WERI-Rb-1 (cell line): Measurements from ENCODE around the gene WFIKKN2.
A peak's percentile ranks its signal among the peaks of the same experiment; 100 is the strongest.

ENCODE experiments used
- DNase-seq: peaks from one replicate; pipeline ENCODE4 v3.0.0-alpha.2; 2020
- H3K27ac ChIP-seq: fragments of 250-450 bp; sonication (Bioruptor Pico); 2 replicates; pipeline ENCODE4 v1.5.1; 2020; ENCODE audit warnings: mild to moderate bottlenecking, moderate library complexity
- H3K27me3 ChIP-seq: fragments of 250-450 bp; sonication (Bioruptor Pico); 2 replicates; pipeline ENCODE4 v1.5.1; 2021; ENCODE audit warnings: mild to moderate bottlenecking, low read depth, moderate library complexity; ENCODE audit not compliant: insufficient read depth, severe bottlenecking
- H3K36me3 ChIP-seq: fragments of 250-450 bp; sonication (Bioruptor Pico); 2 replicates; pipeline ENCODE4 v1.5.1; 2020; ENCODE audit warnings: mild to moderate bottlenecking, moderate library complexity
- H3K4me3 ChIP-seq: 2 replicates; pipeline ENCODE4 v1.5.1; 2011; ENCODE audit warnings: low read depth, mild to moderate bottlenecking, control low read depth, low read length
- H3K9me3 ChIP-seq: fragments of 250-450 bp; sonication (Bioruptor Pico); 2 replicates; pipeline ENCODE4 v1.5.1; 2021; ENCODE audit warnings: mild to moderate bottlenecking, moderate library complexity; ENCODE audit not compliant: severe bottlenecking
- TF ChIP-seq, protein P1 (sequence below): IDR thresholded peaks from 2 replicates; pipeline ENCODE4 v1.5.1; 2011; ENCODE audit warnings: low read depth, mild to moderate bottlenecking, control low read depth, inconsistent platforms, low read length

The WFIKKN2 gene, protein sequence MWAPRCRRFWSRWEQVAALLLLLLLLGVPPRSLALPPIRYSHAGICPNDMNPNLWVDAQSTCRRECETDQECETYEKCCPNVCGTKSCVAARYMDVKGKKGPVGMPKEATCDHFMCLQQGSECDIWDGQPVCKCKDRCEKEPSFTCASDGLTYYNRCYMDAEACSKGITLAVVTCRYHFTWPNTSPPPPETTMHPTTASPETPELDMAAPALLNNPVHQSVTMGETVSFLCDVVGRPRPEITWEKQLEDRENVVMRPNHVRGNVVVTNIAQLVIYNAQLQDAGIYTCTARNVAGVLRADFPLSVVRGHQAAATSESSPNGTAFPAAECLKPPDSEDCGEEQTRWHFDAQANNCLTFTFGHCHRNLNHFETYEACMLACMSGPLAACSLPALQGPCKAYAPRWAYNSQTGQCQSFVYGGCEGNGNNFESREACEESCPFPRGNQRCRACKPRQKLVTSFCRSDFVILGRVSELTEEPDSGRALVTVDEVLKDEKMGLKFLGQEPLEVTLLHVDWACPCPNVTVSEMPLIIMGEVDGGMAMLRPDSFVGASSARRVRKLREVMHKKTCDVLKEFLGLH

DNA sequence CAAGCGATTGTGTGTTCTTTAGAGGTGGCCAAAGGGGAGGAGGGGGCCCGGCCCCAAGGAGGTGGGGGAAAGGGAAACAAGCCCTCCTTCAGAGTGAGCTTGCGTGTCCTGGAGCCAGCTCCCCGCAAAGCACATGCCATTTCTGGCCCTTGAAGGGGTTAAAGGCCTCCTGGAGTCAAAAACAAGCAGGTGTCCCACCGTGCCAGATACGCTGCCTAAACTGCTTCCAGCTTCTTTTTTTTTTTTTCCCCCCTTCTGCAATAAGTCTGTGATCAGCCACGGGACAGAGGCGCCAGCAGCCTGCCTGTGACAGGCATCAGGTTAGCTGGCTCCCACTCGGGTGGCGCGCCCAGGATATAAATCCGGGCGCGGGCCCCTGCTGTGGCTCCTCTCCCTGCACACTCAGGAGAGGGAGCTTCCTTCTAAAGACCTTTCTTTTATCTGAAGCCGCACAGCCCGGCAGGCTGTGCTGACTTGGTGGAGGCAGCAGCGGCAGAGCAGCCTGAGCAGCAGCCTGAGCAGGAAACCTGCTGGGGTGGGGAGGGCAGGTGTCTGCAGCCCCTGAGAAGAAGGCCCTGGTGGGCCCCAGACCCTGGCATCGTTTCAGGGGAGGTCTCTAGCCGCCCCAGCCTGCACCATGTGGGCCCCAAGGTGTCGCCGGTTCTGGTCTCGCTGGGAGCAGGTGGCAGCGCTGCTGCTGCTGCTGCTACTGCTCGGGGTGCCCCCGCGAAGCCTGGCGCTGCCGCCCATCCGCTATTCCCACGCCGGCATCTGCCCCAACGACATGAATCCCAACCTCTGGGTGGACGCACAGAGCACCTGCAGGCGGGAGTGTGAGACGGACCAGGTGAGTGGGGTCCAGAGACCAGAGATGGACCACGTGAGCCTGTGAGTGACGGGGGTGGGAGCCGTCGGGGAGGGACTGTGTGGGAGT is at the start of gene WFIKKN2:
WFIKKN2 (plus strand) TSS at position 286 of the 934 bp plus-strand sequence; CDS start at position 638, 352 bp downstream.
- TF ChIP-seq, protein P1, sequence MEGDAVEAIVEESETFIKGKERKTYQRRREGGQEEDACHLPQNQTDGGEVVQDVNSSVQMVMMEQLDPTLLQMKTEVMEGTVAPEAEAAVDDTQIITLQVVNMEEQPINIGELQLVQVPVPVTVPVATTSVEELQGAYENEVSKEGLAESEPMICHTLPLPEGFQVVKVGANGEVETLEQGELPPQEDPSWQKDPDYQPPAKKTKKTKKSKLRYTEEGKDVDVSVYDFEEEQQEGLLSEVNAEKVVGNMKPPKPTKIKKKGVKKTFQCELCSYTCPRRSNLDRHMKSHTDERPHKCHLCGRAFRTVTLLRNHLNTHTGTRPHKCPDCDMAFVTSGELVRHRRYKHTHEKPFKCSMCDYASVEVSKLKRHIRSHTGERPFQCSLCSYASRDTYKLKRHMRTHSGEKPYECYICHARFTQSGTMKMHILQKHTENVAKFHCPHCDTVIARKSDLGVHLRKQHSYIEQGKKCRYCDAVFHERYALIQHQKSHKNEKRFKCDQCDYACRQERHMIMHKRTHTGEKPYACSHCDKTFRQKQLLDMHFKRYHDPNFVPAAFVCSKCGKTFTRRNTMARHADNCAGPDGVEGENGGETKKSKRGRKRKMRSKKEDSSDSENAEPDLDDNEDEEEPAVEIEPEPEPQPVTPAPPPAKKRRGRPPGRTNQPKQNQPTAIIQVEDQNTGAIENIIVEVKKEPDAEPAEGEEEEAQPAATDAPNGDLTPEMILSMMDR, result no peak
- no peaks in the 10 kb centered on the region for H3K27me3 ChIP-seq
- H3K9me3 ChIP-seq, result no peaks in the 10 kb centered on the region
- H3K4me3 ChIP-seq, result no peak within 1 kb of the TSS
- DNase-seq, result no peak
- H3K36me3 ChIP-seq, result no peaks in the 10 kb centered on the region; the same call in 1 of the 2 replicates
- peak within 1 kb of the TSS; percentile 92 for H3K27ac ChIP-seq

DNA sequence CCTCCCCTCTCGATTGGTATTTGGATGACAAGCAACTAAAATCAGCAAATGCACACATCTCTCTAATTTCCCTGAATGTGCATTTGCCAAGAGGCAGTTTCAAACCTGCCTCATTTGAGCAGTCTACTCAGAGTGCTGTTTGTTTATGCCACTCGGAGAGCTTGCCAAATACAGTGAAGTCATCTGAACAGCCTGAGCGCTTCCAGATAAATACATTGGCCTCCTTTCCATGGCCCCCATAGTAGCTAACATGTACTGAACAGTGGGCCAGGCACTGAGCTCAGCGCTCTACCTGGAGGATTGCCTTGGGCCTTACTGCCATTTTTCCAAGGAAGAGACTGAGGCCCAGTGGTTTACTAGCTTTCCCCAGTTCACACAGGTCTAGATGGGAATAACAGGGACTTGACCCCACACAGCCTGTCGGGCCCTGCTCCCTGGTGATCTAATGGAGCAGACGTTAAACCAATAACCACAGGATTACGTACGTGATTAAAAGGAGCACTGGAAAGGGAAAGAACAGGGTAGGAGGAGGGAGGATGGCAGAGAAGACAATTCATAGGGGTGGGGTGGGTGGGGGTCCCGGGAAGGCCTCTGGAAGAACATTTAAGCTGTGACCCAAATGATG is 49.3 kb upstream of the WFIKKN2 start:
- no peaks in the 10 kb centered on the region for H3K36me3 ChIP-seq
- TF ChIP-seq, protein P1, result no peak
- H3K27me3 ChIP-seq, result no peaks in the 10 kb centered on the region
- H3K4me3 ChIP-seq, result no peak overlapping the region
- H3K9me3 ChIP-seq, result no peaks in the 10 kb centered on the region
- DNase-seq, result peak; percentile 94
- peak overlapping the region; percentile 99 for H3K27ac ChIP-seq

GRCh38 chr17:50787106-50787505 is 48.3 kb upstream of the WFIKKN2 start:
- H3K4me3 ChIP-seq, result no peak overlapping the region
- TF ChIP-seq, protein P1, result no peak
- H3K9me3 ChIP-seq, result no peaks in the 10 kb centered on the region
- H3K27me3 ChIP-seq, result no peaks in the 10 kb centered on the region
- DNase-seq, result peak; percentile 99
- peak overlapping the region; percentile 99 for H3K27ac ChIP-seq
- no peaks in the 10 kb centered on the region for H3K36me3 ChIP-seq

GRCh38 chr17:50790618-50791017 is 44.8 kb upstream of the WFIKKN2 start:
- Histone ChIP-seq H3K27me3 (no peaks in the 10 kb centered on the region), H3K27ac (no peak overlapping the region), H3K36me3 (no peaks in the 10 kb centered on the region), H3K9me3 (no peaks in the 10 kb centered on the region), H3K4me3 (no peak overlapping the region)
- TF ChIP-seq, protein P1, result no peak
- no peak for DNase-seq

DNA sequence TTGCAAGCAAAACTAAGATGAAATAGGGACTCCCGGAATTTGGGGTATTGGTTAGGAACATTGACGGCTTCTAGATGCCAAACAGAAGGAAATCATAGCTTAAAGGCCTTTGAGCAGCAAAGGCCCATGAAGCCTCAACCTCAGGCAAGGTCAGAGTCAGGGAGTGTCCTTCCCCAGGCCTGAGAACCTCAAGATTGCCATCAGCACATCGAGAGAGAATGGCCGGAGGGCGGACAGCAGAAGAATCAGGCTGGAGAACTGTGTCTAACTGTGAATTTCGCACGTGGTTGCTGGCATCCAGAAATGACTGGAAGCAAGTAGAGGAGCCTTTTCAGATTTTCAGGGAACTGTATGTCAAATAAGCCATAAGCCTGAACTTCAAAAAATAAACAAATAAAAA is 43.3 kb upstream of the WFIKKN2 start:
- no peak overlapping the region for H3K4me3 ChIP-seq
- no peaks in the 10 kb centered on the region for H3K9me3 ChIP-seq
- no peaks in the 10 kb centered on the region for H3K36me3 ChIP-seq
- no peak overlapping the region for H3K27ac ChIP-seq
- no peak for DNase-seq
- TF ChIP-seq, protein P1, result no peak
- no peaks in the 10 kb centered on the region for H3K27me3 ChIP-seq
